Skeletal muscle satellite cell (primary cell): ENCODE results near the gene AGBL5.

Source experiments
- H3K27me3 ChIP-seq: 2 replicates; pipeline ENCODE4 v1.7.0; 2013; ENCODE audit warnings: low read length; ENCODE audit not compliant: control insufficient read depth, insufficient read depth
- H3K36me3 ChIP-seq: 2 replicates; pipeline ENCODE4 v1.7.0; 2013; ENCODE audit warnings: mild to moderate bottlenecking, control low read depth, low read length; ENCODE audit not compliant: insufficient read depth
- H3K4me1 ChIP-seq: 2 replicates; pipeline ENCODE4 v1.7.0; 2013; ENCODE audit warnings: low read length; ENCODE audit not compliant: control insufficient read depth, insufficient read depth
- H3K4me2 ChIP-seq: 2 replicates; pipeline ENCODE4 v1.7.0; 2013; ENCODE audit warnings: mild to moderate bottlenecking, low read length
- H3K4me3 ChIP-seq: 2 replicates; pipeline ENCODE4 v1.7.0; 2013; ENCODE audit warnings: low read length
- H3K9ac ChIP-seq: 2 replicates; pipeline ENCODE4 v1.7.0; 2013; ENCODE audit warnings: mild to moderate bottlenecking, low read depth, low read length, moderate library complexity
- H3K9me3 ChIP-seq: replicated peaks from 2 replicates; pipeline ENCODE4 v1.7.0; 2013; ENCODE audit warnings: mild to moderate bottlenecking, control low read depth, low read length

Gene AGBL5

DNA sequence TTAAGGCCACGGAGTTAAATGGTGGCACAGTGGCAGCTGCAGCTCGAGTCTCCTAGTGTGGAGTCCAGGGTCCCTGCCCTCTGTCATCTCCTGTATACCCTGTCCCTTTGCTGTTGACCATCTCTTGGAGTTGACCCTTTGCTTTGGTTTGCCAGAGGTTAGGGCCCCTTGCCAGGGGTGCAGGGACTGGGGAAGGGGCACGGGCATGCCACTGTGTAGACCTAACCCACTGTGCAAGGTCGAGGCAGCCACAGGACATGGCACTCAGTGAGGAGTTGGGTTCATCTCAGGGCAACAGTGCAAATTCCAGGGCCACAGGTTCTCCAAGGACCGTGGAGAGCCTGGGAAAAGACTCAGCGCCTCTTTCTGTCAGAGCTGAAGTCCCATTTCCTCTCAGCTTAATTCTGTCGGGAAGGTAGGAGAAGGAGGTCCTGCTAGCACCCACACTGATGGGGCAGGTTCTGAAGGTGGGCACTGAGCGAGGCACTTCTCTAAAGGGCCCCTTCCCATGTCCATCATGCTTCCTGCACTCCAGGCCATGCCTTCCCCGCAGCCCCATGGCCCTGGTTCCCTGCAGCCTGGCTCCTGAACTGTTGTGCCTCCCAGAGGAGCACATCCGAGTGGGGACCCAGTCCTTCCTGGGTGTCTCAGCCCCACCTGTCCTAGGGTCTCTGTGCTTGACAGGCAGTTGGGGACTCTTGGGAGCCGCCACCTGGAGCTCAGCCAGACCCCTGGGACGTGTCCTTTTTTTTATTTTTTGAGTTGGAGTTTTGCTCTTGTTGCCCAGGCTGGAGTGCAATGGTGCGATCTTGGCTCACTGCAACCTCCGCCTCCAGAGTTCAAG is 37.9 kb downstream of the AGBL5 start:
- Histone ChIP-seq H3K27me3 (no peaks in the 10 kb centered on the region), H3K9me3 (no peaks in the 10 kb centered on the region), H3K9ac (no peak overlapping the region), H3K4me2 (no peak overlapping the region), H3K36me3 (no peaks in the 10 kb centered on the region), H3K4me1 (peaks cover 18% of the 10 kb centered on the region), H3K4me3 (no peak overlapping the region)

DNA sequence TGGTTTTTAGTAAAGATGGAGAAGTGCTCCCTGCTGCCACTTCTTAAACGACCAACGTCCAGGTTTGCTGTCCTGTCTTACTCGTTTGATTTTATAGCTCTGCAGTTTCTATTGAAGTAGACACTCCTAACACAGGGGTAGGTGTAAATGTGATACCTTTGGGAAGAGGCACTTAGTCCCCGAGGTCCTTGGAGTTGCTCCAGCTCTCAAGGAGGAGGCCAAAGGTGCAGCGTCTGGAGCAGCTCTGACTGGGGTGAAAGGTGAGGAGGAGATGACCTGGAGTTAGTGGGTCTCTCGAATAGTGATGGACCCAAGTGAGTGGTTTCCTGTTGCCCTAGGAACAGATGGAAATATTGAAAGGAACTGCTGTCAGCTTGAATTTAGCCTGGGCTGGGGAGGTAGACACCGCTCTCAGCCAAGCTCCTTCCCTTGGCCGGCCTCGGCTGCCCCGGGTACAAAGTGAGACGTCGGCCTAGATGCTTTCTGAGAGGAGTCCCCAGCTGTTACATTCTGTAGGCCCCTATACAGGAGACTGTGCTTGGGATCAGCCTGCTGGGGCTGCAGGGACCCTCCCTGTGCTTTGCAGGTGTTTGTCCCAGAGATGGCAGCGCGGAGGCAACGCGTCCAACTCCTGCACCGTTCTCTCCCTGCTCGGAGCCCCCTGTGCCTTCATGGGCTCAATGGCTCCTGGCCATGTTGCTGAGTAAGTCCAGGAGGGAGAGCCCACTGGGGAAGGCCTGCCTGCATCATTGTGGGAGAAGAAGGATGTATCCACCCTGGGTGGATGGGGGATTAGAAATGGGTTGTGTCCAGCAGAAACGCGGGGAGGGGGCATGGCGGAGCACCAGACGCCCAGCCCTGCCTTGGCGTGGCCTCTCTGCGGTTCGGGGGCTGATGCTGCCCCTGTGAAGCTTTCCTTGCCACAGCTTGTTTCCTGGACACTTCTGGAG is 40.6 kb downstream of the AGBL5 start:
- Histone ChIP-seq H3K36me3 (no peaks in the 10 kb centered on the region), H3K9me3 (no peaks in the 10 kb centered on the region), H3K4me2 (no peak overlapping the region), H3K4me3 (no peak overlapping the region), H3K4me1 (peaks cover 4% of the 10 kb centered on the region), H3K9ac (no peak overlapping the region), H3K27me3 (no peaks in the 10 kb centered on the region)

- no peak overlapping the region for H3K4me3 ChIP-seq
- no peak overlapping the region for H3K4me2 ChIP-seq
- H3K9ac ChIP-seq, result no peak overlapping the region
- H3K4me1 ChIP-seq, result peaks cover 3% of the 10 kb centered on the region
- H3K27me3 ChIP-seq, result no peaks in the 10 kb centered on the region
- no peaks in the 10 kb centered on the region for H3K36me3 ChIP-seq
- H3K9me3 ChIP-seq, result no peaks in the 10 kb centered on the region
Measured at GRCh38 chr2:27092696-27093429, 41.4 kb downstream of the AGBL5 start.

- H3K4me1 ChIP-seq, result peaks cover 3% of the 10 kb centered on the region
- H3K36me3 ChIP-seq, result no peaks in the 10 kb centered on the region
- no peak overlapping the region for H3K4me3 ChIP-seq
- H3K4me2 ChIP-seq, result no peak overlapping the region
- no peak overlapping the region for H3K9ac ChIP-seq
- H3K27me3 ChIP-seq, result no peaks in the 10 kb centered on the region
- H3K9me3 ChIP-seq, result no peaks in the 10 kb centered on the region
Measured at GRCh38 chr2:27093430-27094352, 42.2 kb downstream of the AGBL5 start.

- Histone ChIP-seq H3K9ac (no peak overlapping the region), H3K4me3 (no peak overlapping the region), H3K36me3 (no peaks in the 10 kb centered on the region), H3K4me2 (no peak overlapping the region), H3K4me1 (peaks cover 3% of the 10 kb centered on the region), H3K27me3 (no peaks in the 10 kb centered on the region), H3K9me3 (no peaks in the 10 kb centered on the region)
Measured at GRCh38 chr2:27094353-27094984, 43.0 kb downstream of the AGBL5 start.

GRCh38 chr2:27095427-27095744 is 43.9 kb downstream of the AGBL5 start:
- Histone ChIP-seq H3K4me1 (peaks cover 3% of the 10 kb centered on the region), H3K4me3 (no peak overlapping the region), H3K9ac (no peak overlapping the region)

DNA sequence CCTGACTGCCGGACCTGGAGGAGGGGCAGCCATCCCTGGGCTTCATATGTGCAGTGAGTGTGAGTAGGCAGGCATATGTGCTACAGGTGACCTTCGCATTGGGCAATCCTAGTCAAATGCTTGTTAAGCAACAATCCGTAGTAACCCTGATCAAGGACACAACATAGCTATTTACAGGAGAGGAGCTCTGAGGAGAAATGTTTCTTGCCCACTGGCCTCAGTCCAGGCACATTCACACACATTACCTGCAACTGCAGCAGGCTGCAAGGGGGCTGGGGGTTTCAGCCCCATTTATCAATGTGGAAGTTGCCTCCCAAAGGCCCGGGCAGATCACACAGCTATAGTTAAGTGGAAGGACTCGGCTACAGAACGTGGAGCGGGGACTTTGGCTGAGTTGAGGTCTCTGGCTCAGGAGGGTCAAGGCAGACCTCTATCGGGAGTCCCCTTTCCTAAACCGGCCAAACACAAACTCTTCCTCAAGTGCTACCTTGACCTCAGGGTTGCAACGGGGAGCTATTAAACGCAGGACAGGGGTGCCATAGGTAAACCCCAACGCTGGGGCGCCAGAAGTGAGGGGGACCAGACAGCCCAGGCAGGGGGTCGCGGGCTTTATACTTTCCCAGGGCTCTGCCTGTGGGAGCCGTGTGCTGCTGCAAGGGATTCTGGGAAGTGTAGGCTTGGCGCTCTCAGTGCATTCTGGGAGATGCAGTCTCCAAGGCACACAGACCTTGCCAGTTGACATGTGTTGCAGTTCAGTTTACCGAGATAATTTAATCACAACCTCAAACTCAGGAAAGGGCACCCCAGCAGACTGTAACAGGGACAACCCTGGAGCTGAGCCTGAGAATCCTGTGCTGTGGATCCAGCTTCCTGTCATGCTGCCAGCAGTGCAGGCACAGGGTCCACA is 44.5 kb downstream of the AGBL5 start:
- peaks cover 3% of the 10 kb centered on the region for H3K4me1 ChIP-seq

More at GRCh38 chr2:27095427-27095744, 43.9 kb downstream of the AGBL5 start:
- H3K4me2 ChIP-seq, result no peak overlapping the region
- H3K36me3 ChIP-seq, result no peaks in the 10 kb centered on the region
- no peaks in the 10 kb centered on the region for H3K27me3 ChIP-seq
- no peaks in the 10 kb centered on the region for H3K9me3 ChIP-seq

DNA sequence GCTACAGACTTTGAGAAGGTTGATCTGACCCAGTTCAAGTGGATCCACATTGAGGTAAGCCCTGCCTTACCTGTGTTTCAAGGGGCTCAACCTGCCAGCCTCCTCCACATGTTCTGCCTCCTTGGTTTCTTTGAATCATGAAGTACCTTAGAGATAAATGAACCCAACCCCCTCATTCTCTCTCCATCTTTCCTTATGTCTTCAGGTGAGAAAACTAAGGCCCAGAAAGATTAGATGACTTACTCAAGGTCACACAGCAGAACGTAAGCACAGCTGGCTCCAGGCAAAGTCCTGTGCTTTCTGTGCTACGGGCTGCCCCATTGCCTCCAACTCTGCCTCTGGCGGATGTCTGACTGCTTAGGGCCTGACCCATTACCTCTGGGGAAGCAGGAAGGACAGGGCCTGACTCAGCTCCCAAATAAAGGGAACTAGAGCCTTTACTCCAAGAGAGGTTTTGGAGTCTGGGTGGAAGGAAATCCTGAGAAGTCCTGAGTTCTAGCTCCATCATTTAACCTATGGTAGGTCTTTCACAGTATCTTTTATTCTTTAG is 45.4 kb downstream of the AGBL5 start:
- no peak overlapping the region for H3K4me3 ChIP-seq
- H3K27me3 ChIP-seq, result peaks cover 4% of the 10 kb centered on the region
- H3K4me2 ChIP-seq, result no peak overlapping the region
- no peaks in the 10 kb centered on the region for H3K36me3 ChIP-seq
- H3K4me1 ChIP-seq, result peaks cover 3% of the 10 kb centered on the region
- H3K9me3 ChIP-seq, result no peaks in the 10 kb centered on the region
- no peak overlapping the region for H3K9ac ChIP-seq

More for the DNA sequence above, 44.5 kb downstream of the AGBL5 start:
- peak overlapping the region; percentile 59 for H3K4me3 ChIP-seq
- H3K9ac ChIP-seq, result no peak overlapping the region
- H3K36me3 ChIP-seq, result no peaks in the 10 kb centered on the region
- H3K4me2 ChIP-seq, result peak overlapping the region; percentile 77
- no peaks in the 10 kb centered on the region for H3K27me3 ChIP-seq
- H3K9me3 ChIP-seq, result no peaks in the 10 kb centered on the region

DNA sequence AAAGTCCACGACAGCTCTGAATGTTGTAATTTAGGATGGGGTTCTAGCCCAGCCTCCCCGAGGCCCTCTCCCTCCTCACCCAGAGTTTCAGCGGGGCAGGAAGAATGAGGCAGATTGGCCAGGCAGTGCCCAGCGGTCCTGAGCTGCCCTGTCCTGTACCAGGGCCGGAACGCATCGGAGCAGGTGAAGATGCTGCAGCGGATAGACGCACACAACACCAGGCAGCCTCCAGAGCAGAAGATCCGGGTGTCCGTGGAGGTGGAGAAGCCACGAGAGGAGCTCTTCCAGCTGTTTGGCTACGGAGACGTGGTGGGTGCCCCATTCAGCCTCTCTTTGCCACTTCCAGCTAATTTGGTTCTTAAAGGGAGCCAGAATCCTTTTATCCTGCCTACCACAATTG is 45.9 kb downstream of the AGBL5 start:
- no peak overlapping the region for H3K4me3 ChIP-seq
- H3K9me3 ChIP-seq, result no peaks in the 10 kb centered on the region
- H3K4me1 ChIP-seq, result peaks cover 3% of the 10 kb centered on the region
- H3K27me3 ChIP-seq, result peaks cover 10% of the 10 kb centered on the region
- H3K36me3 ChIP-seq, result no peaks in the 10 kb centered on the region
- no peak overlapping the region for H3K9ac ChIP-seq
- H3K4me2 ChIP-seq, result no peak overlapping the region
